ENCODE results near the gene POFUT1. TPM values are rescaled to one million over a fixed set of nuclear protein-coding genes. Genes with fewer than 3 reads are reported as not detected.

Gene POFUT1
- polyA plus RNA-seq, 1 of the 3 experiments (the other 2 are of a cell fraction) = 35.6 TPM

- H3K36me3 ChIP-seq (replicated peaks in 1 of 2; ENCODE audit: control insufficient read depth in 1 of 2, insufficient read depth in 2 of 2, low read length in 1 of 2) = peaks cover 0 to 14% of the 10 kb centered on the region in 2 experiments
- H3K4me3 ChIP-seq (ENCODE audit: low read depth in 2 of 2, low read length in 1 of 2) = peak overlapping the region; percentile 47 to 57
- H3K4me1 ChIP-seq (ENCODE audit: control insufficient read depth in 1 of 2, insufficient read depth in 2 of 2, low read depth in 1 of 2, low read length in 1 of 2) = peaks cover 0 to 23% of the 10 kb centered on the region in 2 experiments; a peak in 2 of 4 replicates
- no peaks in the 10 kb centered on the region for H3K79me2 ChIP-seq (ENCODE audit: insufficient read depth)
- WGBS (ENCODE audit: low lambda C conversion rate) = 31% methylated on average over 25 of the region's 88 CpGs
- peak overlapping the region; percentile 71 for H3K9ac ChIP-seq
- peaks cover 19% of the 10 kb centered on the region for H3F3A ChIP-seq (replicated peaks; ENCODE audit: insufficient read depth)
- ChIA-PET CTCF (no interaction called here), POLR2A (interaction anchor here (0.5 kb wide), 1 partner anchor 181 kb away, joined by 3 read pairs; no protein-coding TSS in a partner anchor)
- peak overlapping the region; percentile 93 for H2AFZ ChIP-seq (ENCODE audit: low read depth)
- peak; percentile 92 for DNase-seq
- no peaks in the 10 kb centered on the region for H3K27me3 ChIP-seq (ENCODE audit: insufficient read depth)
- TF ChIP-seq GABPA (IDR thresholded peaks at IDR 0.05; ENCODE audit: low read depth) = no peak
- 0 out of 2 replicates have a peak, but pooled peaks have one; percentile 3 for TF ChIP-seq REST (IDR thresholded peaks at IDR 0.05; ENCODE audit: low read depth, low read length)
- no peak for TF ChIP-seq USF1 (IDR thresholded peaks at IDR 0.05; ENCODE audit: borderline replicate concordance, low read depth)
- TF ChIP-seq CHD2 (IDR thresholded peaks at IDR 0.05; ENCODE audit: low read length, partially characterized antibody) = peak; percentile 5
- 0 out of 2 replicates have a peak, but pooled peaks have one; percentile 39 for TF ChIP-seq MAX (IDR thresholded peaks at IDR 0.05; ENCODE audit: low read depth)
- peak; percentile 63 for TF ChIP-seq YY1 (IDR thresholded peaks at IDR 0.05; ENCODE audit: low read depth)
- peak overlapping the region; percentile 20 to 65; a peak in 3 of 4 replicates for H3K27ac ChIP-seq (ENCODE audit: low read depth in 2 of 2, low read length in 1 of 2)
- H3K4me2 ChIP-seq = peak overlapping the region; percentile 78
- no peaks in the 10 kb centered on the region for H3K9me2 ChIP-seq
- no peaks in the 10 kb centered on the region for H3K9me3 ChIP-seq
- no peaks in the 10 kb centered on the region for H4K20me1 ChIP-seq (ENCODE audit: insufficient read depth)
These were observed 17.7 kb upstream of the POFUT1 start for GRCh38 chr20:32189691-32190615.

- H3K79me2 ChIP-seq (ENCODE audit: insufficient read depth) = no peaks in the 10 kb centered on the region
- H3K9ac ChIP-seq = peak overlapping the region; percentile 71
- ChIA-PET CTCF (interaction anchor here (0.7 to 1.0 kb wide), 3 partner anchors 11 to 462 kb away, joined by 3 read pairs; no protein-coding TSS in a partner anchor), POLR2A (interaction anchor here (0.7 kb wide), 1 partner anchor 11 kb away, joined by 3 read pairs; no protein-coding TSS in a partner anchor)
- no peaks in the 10 kb centered on the region for H4K20me1 ChIP-seq (ENCODE audit: insufficient read depth)
- WGBS (ENCODE audit: low lambda C conversion rate) = 56% methylated on average over 14 of the region's 14 CpGs
- no peaks in the 10 kb centered on the region for H3K9me3 ChIP-seq
- peaks cover 0 to 23% of the 10 kb centered on the region in 2 experiments; a peak in 2 of 4 replicates for H3K4me1 ChIP-seq (ENCODE audit: control insufficient read depth in 1 of 2, insufficient read depth in 2 of 2, low read depth in 1 of 2, low read length in 1 of 2)
- H3K27ac ChIP-seq (ENCODE audit: low read depth in 2 of 2, low read length in 1 of 2) = peak overlapping the region; percentile 20 to 65; a peak in 1 of 4 replicates
- H3K36me3 ChIP-seq (replicated peaks in 1 of 2; ENCODE audit: control insufficient read depth in 1 of 2, insufficient read depth in 2 of 2, low read length in 1 of 2) = peaks cover 4 to 22% of the 10 kb centered on the region in 2 experiments
- DNase-seq = peak; percentile 37
- H3K4me2 ChIP-seq = peak overlapping the region; percentile 78
- no peak overlapping the region for H2AFZ ChIP-seq (ENCODE audit: low read depth)
- peaks cover 19% of the 10 kb centered on the region for H3F3A ChIP-seq (replicated peaks; ENCODE audit: insufficient read depth)
- H3K4me3 ChIP-seq (ENCODE audit: low read depth in 2 of 2, low read length in 1 of 2) = peak overlapping the region; percentile 47 to 57
- no peaks in the 10 kb centered on the region for H3K9me2 ChIP-seq
- no peaks in the 10 kb centered on the region for H3K27me3 ChIP-seq (ENCODE audit: insufficient read depth)
- TF ChIP-seq USF2 (IDR thresholded peaks at IDR 0.05; ENCODE audit: borderline replicate concordance, low read depth, low read length) (no peak), IRF3 (IDR thresholded peaks at IDR 0.05; ENCODE audit: low read depth, low read length) (no peak), NRF1 (IDR thresholded peaks at IDR 0.05; ENCODE audit: low read depth, low read length) (no peak), SIN3A (IDR thresholded peaks at IDR 0.05; ENCODE audit: borderline replicate concordance, low read depth, low read length) (no peak), REST (IDR thresholded peaks at IDR 0.05; ENCODE audit: low read depth, low read length) (no peak)
These were observed 16.9 kb upstream of the POFUT1 start for GRCh38 chr20:32190616-32191415.

All from SK-N-SH (cell line).